Hepatocyte (in vitro differentiated cells): ENCODE results near the gene NUP153.

ENCODE experiments used
- CTCF ChIP-seq: fragments of 200-600 bp; sonication (generic); IDR thresholded peaks from 2 replicates; pipeline ENCODE4 v1.5.1; 2016; ENCODE audit warnings: antibody characterized with exemption, mild to moderate bottlenecking; ENCODE audit not compliant: poor library complexity
- EZH2 ChIP-seq: fragments of 200-600 bp; sonication (generic); IDR thresholded peaks from 2 replicates; pipeline ENCODE4 v1.6.1; 2016; ENCODE audit warnings: antibody characterized with exemption, mild to moderate bottlenecking, borderline replicate concordance

DNA sequence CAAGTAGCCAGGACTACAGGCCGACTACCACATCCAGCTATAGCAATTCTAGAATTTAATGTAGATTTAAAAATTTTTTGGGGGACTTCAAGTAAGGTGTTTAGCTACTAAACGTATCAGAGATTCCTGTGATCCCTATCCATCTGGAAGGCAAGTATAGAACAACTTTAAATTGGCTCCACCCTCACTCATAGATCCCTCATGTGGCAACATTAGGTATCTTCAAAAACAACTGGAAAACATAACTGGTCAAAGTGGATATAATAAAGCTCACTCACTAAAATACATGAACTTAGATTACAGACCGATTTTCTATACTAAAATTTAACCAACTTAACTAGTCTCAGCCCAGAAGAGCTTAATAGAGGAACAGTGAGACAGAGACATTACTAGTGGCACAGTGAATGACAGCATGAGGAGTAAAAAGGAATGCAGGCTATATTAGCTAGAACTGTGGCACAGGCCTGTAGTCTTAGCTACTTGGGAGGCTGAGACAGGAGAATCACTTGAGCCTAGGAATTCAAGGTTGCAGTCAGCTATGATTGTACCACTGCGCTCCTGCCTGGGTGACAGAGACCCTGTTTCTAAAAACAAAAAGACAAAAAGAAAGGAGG is 14.7 kb downstream of the NUP153 start:
- no peak for TF ChIP-seq CTCF
- TF ChIP-seq EZH2 = no peak
